Muscle of leg (tissue), 11 donors: ENCODE results near the gene SCUBE1. TPM values are rescaled to one million over a fixed set of nuclear protein-coding genes. Genes with fewer than 3 reads are reported as not detected.
A peak's percentile ranks its signal among the peaks of the same experiment; 100 is the strongest.

ENCODE experiments used
- DNase-seq: peaks from one replicate; pipeline ENCODE4 v3.0.0; 2013
- H3K27ac ChIP-seq: one replicate; pipeline ENCODE4 v1.5.1; 2013; ENCODE audit warnings: mild to moderate bottlenecking, low read length, control low read depth
- H3K27me3 ChIP-seq: one replicate; pipeline ENCODE4 v1.6.1; 2013; ENCODE audit warnings: low read length; ENCODE audit not compliant: control insufficient read depth, insufficient read depth
- H3K36me3 ChIP-seq: one replicate; pipeline ENCODE4 v1.6.1; 2013; ENCODE audit warnings: low read length; ENCODE audit not compliant: control insufficient read depth, insufficient read depth
- H3K4me1 ChIP-seq: one replicate; pipeline ENCODE4 v1.6.1; 2013; ENCODE audit warnings: low read length; ENCODE audit not compliant: control insufficient read depth, insufficient read depth
- H3K4me3 ChIP-seq: one replicate; pipeline ENCODE4 v1.5.1; 2013; ENCODE audit warnings: low read length, control low read depth
- H3K9me3 ChIP-seq: replicated peaks from 2 replicates; pipeline ENCODE4 v1.6.1; 2013; ENCODE audit warnings: low read depth, low read length; ENCODE audit not compliant: control insufficient read depth
- WGBS: methylation state at CpG from one replicate; pipeline ENCODE4 v1.1.5; 2013; ENCODE audit warnings: missing lambda C conversion rate; ENCODE audit not compliant: insufficient coverage; 5-methylcytosine and 5-hydroxymethylcytosine counted together
- polyA plus RNA-seq, 8 donors: library from polyadenylated mRNA; unstranded; fragments of 120-200 nt; gene quantifications; one replicate each; pipeline versions ENCODE4 v1.2.1 to v1.2.3, GENCODE V29; 2013; ENCODE audit warnings: inconsistent platforms in 1 of 8, low replicate concordance in 1 of 8; ENCODE audit not compliant: insufficient read length in 8 of 8, insufficient read depth in 1 of 8
- total RNA-seq: library from RNA; stranded (reverse); fragments of 120-200 nt; gene quantifications from one replicate; pipeline ENCODE4 v1.2.4, GENCODE V29; 2013

Gene SCUBE1
- total and polyA plus RNA-seq, 9 donors: 0.13 to 2.1 (median 0.45) TPM

DNA sequence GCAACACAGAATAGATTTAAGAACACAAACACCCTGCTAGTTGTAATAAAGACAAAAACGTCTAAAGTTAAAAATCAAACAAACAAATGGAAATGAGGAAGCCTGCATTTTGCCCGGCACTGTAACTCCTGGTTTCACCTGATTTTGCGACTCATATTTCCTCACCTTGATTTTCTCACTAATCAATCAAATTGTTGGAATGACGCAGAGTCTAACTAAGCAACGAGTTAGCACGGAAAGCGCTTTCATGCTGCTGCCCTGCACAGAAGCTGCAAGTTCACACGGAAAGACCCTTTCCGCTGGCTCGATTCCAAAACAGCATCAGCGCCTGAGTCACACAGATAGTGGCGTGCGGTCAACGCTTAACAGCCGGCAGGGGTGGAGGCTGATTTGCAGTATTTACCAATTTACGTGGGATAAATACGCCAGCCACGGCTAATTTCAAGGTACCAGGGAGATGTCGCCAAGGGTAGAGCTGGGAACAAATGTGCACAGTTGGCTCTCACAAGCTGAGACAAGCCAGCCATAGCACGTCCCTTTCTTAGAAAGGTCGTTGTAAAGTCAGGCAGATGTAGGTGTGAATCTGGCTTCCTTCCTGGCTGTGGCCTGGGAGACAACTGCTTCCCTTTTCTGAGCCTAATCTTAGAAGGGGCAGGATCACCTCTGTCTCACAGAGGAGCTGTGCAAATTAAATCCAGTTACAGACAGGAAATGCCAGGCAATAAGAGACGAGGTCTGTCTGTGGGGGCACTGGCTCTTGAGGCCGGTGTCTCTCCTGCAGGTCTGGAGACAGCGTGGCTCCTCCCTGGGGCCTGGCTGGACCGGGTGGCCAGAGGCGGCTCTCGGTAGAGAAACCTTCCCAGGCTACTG is 79.3 kb downstream of the SCUBE1 start:
- H3K9me3 ChIP-seq: no peaks in the 10 kb centered on the region
- H3K36me3 ChIP-seq: no peaks in the 10 kb centered on the region
- 9% methylated on average over 21 of the region's 27 CpGs for WGBS
- H3K27ac ChIP-seq: peak overlapping the region; percentile 71
- peak; percentile 85 for DNase-seq
- H3K4me3 ChIP-seq: no peak overlapping the region
- H3K4me1 ChIP-seq: peaks cover 37% of the 10 kb centered on the region
- H3K27me3 ChIP-seq: peaks cover 33% of the 10 kb centered on the region

DNA sequence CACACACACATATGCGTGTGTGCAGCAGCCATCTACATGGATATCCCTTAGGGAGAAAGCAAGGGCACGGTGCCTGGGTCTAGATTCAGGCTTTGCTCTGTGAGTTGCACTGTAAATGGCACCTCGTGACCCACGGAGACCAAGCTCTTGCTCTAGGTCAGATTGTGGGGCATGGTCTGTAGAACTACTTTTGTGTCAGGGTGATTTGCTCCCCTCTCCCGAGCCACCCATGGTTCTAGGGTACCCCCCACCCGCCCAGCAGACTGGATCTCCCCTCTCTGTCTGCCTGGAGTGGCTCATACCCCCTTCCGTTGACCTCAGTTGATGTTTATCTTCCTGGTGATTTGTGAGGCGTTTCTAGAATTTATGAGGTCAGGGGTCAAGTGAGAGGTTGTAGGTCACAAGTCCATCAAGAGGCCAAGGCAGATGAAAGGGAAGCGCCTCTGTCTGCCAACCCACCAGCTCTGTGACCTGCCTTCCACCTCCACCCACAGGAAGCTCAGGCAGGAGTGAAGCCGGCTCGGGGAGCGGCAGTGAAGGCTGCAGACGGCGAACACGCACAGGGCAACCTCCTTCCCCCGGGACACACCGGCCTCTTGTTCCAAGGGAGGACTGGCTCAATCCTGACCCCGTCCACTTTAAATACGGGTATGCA is 80.1 kb downstream of the SCUBE1 start:
- 61% methylated on average over 6 of the region's 19 CpGs for WGBS
- Histone ChIP-seq H3K4me3 (no peak overlapping the region), H3K36me3 (no peaks in the 10 kb centered on the region), H3K27me3 (peaks cover 29% of the 10 kb centered on the region), H3K4me1 (peaks cover 31% of the 10 kb centered on the region), H3K27ac (peak overlapping the region; percentile 13), H3K9me3 (no peaks in the 10 kb centered on the region)
- DNase-seq: peak; percentile 30

DNA sequence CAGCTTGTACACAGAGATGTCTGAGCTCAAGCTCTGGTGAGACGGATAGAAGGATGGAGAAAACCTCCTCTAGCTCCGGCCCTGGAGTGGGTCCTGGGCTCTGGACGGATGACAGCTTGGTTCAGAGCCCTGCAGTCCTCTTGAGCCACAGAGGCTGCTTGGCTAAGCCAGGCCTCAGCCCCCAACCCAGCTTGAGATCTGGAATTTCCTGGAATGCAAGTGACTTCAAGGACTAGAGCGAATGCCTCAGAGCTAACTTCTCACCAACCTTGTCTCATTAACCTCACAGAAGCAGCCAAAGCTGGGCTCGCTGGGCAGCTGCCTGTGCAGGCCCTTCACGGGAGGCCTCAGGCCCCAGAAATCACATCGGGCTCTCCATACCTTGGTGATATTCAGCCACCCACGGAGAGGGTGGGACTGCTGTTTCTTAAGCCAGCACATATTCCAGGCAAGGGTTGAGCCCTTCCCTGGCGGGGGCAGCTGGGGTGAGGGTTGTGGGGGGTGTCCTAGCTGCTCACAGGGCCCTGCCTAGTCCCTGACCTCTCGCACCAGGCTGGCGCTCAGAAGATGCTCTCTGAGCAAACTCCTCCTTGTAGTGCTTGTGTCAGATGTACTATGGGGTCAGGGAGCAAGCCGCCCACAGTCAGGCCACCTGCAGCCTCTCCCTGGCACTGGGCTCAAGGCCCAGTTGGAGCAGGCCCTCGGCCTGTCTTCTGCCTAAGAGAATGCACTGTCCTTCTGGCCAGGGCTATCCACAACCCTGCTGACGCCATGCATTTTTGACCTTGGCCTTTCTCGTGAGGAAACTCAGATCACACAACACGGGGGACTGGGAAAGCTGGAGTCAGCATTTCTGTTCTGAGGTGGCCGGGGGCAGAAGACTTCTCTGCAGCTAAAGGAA is 82.6 kb downstream of the SCUBE1 start:
- H3K27ac ChIP-seq: no peak overlapping the region
- peaks cover 23% of the 10 kb centered on the region for H3K4me1 ChIP-seq
- H3K27me3 ChIP-seq: peaks cover 24% of the 10 kb centered on the region
- H3K36me3 ChIP-seq: no peaks in the 10 kb centered on the region
- H3K4me3 ChIP-seq: no peak overlapping the region
- no peaks in the 10 kb centered on the region for H3K9me3 ChIP-seq
- no peak for DNase-seq
- WGBS: 72% methylated on average over 15 of the region's 17 CpGs

DNA sequence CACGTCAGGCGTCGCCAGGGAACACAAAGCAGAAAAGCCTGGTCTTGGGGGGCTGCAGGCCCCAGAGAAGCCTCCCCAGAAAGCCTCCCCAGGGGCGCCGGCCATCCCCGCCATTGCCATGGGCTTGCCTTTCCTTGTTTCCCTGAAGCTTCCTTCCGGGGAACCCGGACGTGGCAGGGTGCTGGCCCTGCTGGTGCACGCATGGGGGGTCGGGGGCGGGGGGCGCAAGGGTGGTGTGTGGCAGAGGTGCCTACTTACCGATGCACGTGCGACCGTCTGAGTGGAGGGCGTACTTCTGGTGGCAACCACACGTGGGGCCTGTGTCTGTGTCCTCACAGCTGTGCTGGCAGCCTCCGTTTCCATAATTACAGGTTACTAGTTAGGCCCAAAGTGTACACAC is 85.2 kb downstream of the SCUBE1 start:
- Histone ChIP-seq H3K4me3 (no peak overlapping the region), H3K9me3 (no peaks in the 10 kb centered on the region), H3K4me1 (no peaks in the 10 kb centered on the region), H3K27ac (no peak overlapping the region), H3K36me3 (no peaks in the 10 kb centered on the region), H3K27me3 (peaks cover 6% of the 10 kb centered on the region)
- no peak for DNase-seq
- 82% methylated on average over 9 of the region's 20 CpGs for WGBS

DNA sequence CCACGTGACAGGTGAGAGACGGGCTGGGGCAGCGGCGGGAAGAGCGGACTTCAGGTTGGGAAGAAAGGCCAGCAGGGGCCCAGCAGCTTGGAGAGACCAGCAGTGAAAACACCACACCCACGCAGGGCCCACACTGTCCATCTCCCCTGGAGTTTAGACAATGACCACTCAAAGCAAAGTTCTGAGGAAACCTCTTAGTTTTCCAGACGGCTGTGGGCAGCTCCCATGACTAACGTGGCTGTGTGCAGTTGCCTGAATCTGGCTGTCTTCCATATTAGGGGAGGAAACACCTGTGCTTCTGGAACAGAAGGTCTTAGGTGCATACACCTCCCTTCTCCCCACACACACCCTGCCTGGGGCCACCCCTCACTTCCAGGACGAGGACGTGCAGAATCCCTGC is 85.6 kb downstream of the SCUBE1 start:
- peak; percentile 33 for DNase-seq
- H3K4me3 ChIP-seq: no peak overlapping the region
- 91% methylated on average over 4 of the region's 10 CpGs for WGBS
- no peaks in the 10 kb centered on the region for H3K36me3 ChIP-seq
- H3K9me3 ChIP-seq: no peaks in the 10 kb centered on the region
- H3K27me3 ChIP-seq: peaks cover 6% of the 10 kb centered on the region
- no peak overlapping the region for H3K27ac ChIP-seq
- H3K4me1 ChIP-seq: no peaks in the 10 kb centered on the region

DNA sequence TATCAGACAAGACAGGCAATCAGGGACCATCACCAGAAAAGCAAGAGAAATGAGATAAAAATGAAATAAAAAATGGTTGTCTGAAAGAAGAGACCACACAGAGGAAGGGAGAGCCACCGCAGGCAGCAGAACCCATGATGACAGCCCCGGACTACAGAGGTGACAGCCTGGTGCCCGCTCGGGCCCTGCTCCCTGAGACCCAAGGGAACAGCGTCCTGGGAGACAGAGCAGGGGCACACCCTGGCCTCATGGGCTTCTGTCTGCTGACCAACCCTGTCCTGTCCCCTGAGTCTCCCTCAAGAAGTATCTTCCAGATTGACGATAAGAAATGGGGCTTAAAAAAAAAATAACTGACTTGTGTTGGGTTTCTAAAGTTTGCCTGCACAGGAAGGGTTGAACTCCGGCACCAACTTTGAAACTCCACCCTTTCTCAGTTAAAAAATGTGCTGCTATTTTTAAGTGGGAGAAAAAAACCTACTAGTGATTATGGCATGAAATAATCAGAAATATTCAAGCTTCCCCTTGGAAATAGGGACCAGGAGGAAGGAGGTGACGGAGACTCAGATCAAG is 86.1 kb downstream of the SCUBE1 start:
- Histone ChIP-seq H3K36me3 (no peaks in the 10 kb centered on the region), H3K4me3 (no peak overlapping the region), H3K9me3 (no peaks in the 10 kb centered on the region), H3K27me3 (peaks cover 8% of the 10 kb centered on the region), H3K27ac (no peak overlapping the region), H3K4me1 (no peaks in the 10 kb centered on the region)
- 77% methylated on average over 5 of the region's 8 CpGs for WGBS
- DNase-seq: no peak

DNA sequence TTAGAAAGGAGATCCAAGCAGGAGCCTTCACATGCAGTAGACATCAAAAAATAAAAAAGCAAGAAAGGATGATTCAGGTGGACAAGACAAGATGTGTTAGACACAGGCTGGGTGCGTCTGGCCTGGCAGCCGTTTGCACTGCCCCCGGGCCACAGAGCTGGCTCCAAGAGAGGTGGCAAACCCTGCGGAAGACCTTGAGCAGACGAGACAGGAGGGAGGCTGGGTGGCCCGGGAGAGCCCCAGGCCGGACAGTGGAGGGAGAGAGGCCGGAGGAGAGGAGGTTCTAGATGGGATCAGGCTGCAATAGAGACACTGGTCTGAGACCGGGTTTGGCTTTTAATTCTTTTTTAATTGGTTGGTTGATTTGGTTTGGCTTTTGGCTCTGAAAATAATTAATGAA is 86.6 kb downstream of the SCUBE1 start:
- no peak for DNase-seq

DNA sequence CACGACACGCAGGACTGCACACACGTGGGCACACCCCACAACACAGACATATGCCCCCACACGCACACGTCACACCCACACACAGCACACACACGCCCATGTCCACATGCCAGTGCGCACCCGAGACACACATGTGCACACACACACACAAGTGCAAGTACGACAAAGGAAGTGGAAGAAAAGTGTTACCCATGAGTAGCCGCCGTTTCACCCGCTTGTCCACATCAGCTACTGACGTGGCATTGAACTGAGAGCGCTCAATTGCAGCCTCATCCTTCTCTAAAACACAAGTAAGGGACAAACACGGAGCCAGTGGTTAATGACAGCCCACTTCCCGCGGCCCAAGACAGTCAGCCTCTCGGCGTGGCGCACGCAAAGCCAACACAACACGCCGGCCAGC is 87.9 kb downstream of the SCUBE1 start:
- no peak overlapping the region for H3K27ac ChIP-seq
- no peaks in the 10 kb centered on the region for H3K36me3 ChIP-seq
- H3K4me1 ChIP-seq: no peaks in the 10 kb centered on the region
- H3K27me3 ChIP-seq: peaks cover 5% of the 10 kb centered on the region
- no peak for DNase-seq
- 86% methylated on average over 20 of the region's 23 CpGs for WGBS
- H3K9me3 ChIP-seq: no peaks in the 10 kb centered on the region
- H3K4me3 ChIP-seq: no peak overlapping the region

More for the DNA sequence above, 86.6 kb downstream of the SCUBE1 start:
- 78% methylated on average over 8 of the region's 9 CpGs for WGBS
- H3K27ac ChIP-seq: no peak overlapping the region
- no peaks in the 10 kb centered on the region for H3K9me3 ChIP-seq
- H3K4me3 ChIP-seq: no peak overlapping the region
- peaks cover 6% of the 10 kb centered on the region for H3K27me3 ChIP-seq
- no peaks in the 10 kb centered on the region for H3K36me3 ChIP-seq
- no peaks in the 10 kb centered on the region for H3K4me1 ChIP-seq

DNA sequence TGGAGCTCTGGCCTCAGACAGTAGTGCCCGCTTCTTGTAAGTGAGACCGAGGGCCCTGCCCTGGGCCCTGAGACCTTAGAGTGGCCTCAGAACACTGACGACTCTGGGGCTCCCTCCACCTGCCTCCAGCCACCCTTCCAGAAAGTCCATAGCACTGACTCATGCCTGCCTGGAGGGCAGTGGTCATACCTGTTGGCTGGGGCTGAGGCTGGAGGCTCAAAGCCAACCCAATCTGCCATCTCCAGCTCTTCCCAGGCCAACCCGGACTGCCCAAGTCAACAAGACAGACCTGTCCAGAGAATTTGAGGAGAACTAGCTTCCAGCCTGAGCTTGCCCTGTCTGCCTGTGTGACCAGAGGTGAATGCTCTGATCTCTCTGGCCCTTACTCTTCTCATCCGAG is 89.3 kb downstream of the SCUBE1 start:
- no peak for DNase-seq
- Histone ChIP-seq H3K27ac (no peak overlapping the region), H3K4me3 (no peak overlapping the region), H3K9me3 (no peaks in the 10 kb centered on the region), H3K36me3 (no peaks in the 10 kb centered on the region), H3K27me3 (peaks cover 4% of the 10 kb centered on the region), H3K4me1 (no peaks in the 10 kb centered on the region)
- WGBS: 83% methylated on average over 3 of the region's 5 CpGs
